ENCODE data around the gene PAFAH2. TPM values are rescaled to one million over a fixed set of nuclear protein-coding genes. Genes with fewer than 3 reads are reported as not detected.

Gene PAFAH2
- total RNA-seq, 2 experiments from 2014 or later, result 7.4 to 8.0 TPM

GRCh38 chr1:26023009-26023408 lies 25.1 kb upstream of the PAFAH2 start:
- no peak for ATAC-seq
- Mint-ChIP-seq H3K4me3 (no peak overlapping the region), H3K4me1 (ENCODE audit: low read depth) (peaks cover 10% of the 10 kb centered on the region), H3K27me3 (no peaks in the 10 kb centered on the region), H3K36me3 (ENCODE audit: low read depth) (no peaks in the 10 kb centered on the region), H3K9me3 (no peaks in the 10 kb centered on the region), H3K27ac (no peak overlapping the region)
- ChIA-PET POLR2A (interaction anchor here (1.0 kb wide), 1 partner anchor 127 kb away, joined by 3 read pairs; no protein-coding TSS in a partner anchor), CTCF (no interaction called here)
- no peak for TF ChIP-seq CTCF (IDR thresholded peaks at IDR 0.05)
- no peak for DNase-seq
- intact Hi-C loops (cut with micrococcal nuclease), result no loop called here

- Mint-ChIP-seq H3K27ac (no peak overlapping the region), H3K9me3 (no peaks in the 10 kb centered on the region), H3K27me3 (no peaks in the 10 kb centered on the region), H3K36me3 (ENCODE audit: low read depth) (no peaks in the 10 kb centered on the region), H3K4me1 (ENCODE audit: low read depth) (peaks cover 7% of the 10 kb centered on the region), H3K4me3 (no peak overlapping the region)
- TF ChIP-seq CTCF (IDR thresholded peaks at IDR 0.05), result no peak
- intact Hi-C loops (cut with micrococcal nuclease), result no loop called here
- POLR2A ChIA-PET, result interaction anchor here (1.0 kb wide), 1 partner anchor 127 kb away, joined by 3 read pairs; no protein-coding TSS in a partner anchor
- ATAC-seq, result no peak
- CTCF ChIA-PET, result interaction anchor here (1.5 to 1.6 kb wide), 2 partner anchors 122 to 127 kb away, joined by 4 to 6 read pairs; no protein-coding TSS in a partner anchor
- DNase-seq, result no peak
These were observed 24.5 kb upstream of the PAFAH2 start for GRCh38 chr1:26022404-26022779.

- CTCF ChIA-PET, result interaction anchor here (1.4 to 1.6 kb wide), 3 partner anchors 14 to 127 kb away, joined by 3 to 6 read pairs (median 4); no protein-coding TSS in a partner anchor
- H3K4me1 Mint-ChIP-seq (ENCODE audit: low read depth), result peaks cover 13% of the 10 kb centered on the region
- intact Hi-C loops (cut with micrococcal nuclease), result no loop called here
- no peaks in the 10 kb centered on the region for H3K27me3 Mint-ChIP-seq
- POLR2A ChIA-PET, result interaction anchor here (0.5 to 1.0 kb wide), 2 partner anchors 126 to 159 kb away, joined by 3 read pairs; no protein-coding TSS in a partner anchor
- H3K27ac Mint-ChIP-seq, result no peak within 1 kb of the TSS
- no peaks in the 10 kb centered on the region for H3K9me3 Mint-ChIP-seq
- H3K36me3 Mint-ChIP-seq (ENCODE audit: low read depth), result no peaks in the 10 kb centered on the region
- no peak for TF ChIP-seq CTCF (IDR thresholded peaks at IDR 0.05)
- ATAC-seq (no peak), DNase-seq (no peak)
- H3K4me3 Mint-ChIP-seq, result no peak within 1 kb of the TSS
These were observed 24.0 kb upstream of the PAFAH2 start, which contains the start of gene EXTL1 for GRCh38 chr1:26021647-26022403. EXTL1 (plus strand) TSS chr1:26021775; CDS start chr1:26022647, 872 bp downstream.

- no peak overlapping the region for H3K27ac Mint-ChIP-seq
- DNase-seq (no peak), ATAC-seq (no peak)
- H3K4me1 Mint-ChIP-seq (ENCODE audit: low read depth), result peaks cover 19% of the 10 kb centered on the region
- CTCF ChIA-PET, result interaction anchor here (1.4 to 1.6 kb wide), 3 partner anchors 15 to 126 kb away, joined by 3 to 6 read pairs (median 4); no protein-coding TSS in a partner anchor
- POLR2A ChIA-PET, result interaction anchor here (0.5 to 1.0 kb wide), 2 partner anchors 126 to 159 kb away, joined by 3 to 4 read pairs; no protein-coding TSS in a partner anchor
- H3K27me3 Mint-ChIP-seq, result no peaks in the 10 kb centered on the region
- no peak overlapping the region for H3K4me3 Mint-ChIP-seq
- intact Hi-C loops (cut with micrococcal nuclease), result no loop called here
- H3K36me3 Mint-ChIP-seq (ENCODE audit: low read depth), result no peaks in the 10 kb centered on the region
- TF ChIP-seq CTCF (IDR thresholded peaks at IDR 0.05), result no peak
- no peaks in the 10 kb centered on the region for H3K9me3 Mint-ChIP-seq
These were observed 23.2 kb upstream of the PAFAH2 start for GRCh38 chr1:26020941-26021646.
